Cardiac muscle cell (in vitro differentiated cells and primary cell): Measurements from ENCODE around the gene PPP1R15B. TPM values are rescaled to one million over a fixed set of nuclear protein-coding genes. Genes with fewer than 3 reads are reported as not detected.

Experiments used
- DNase-seq, 2 donors: peaks; one replicate each; pipeline versions ENCODE4 v3.0.0 to v3.0.0-alpha.2; 2010 to 2017; ENCODE audit warnings: low read depth in 1 of 2, low spot score in 1 of 2
- H3K27ac ChIP-seq: fragments of 200-600 bp; sonication (generic); 2 replicates; pipeline ENCODE4 v1.5.1; 2016
- H3K27me3 ChIP-seq: fragments of 200-600 bp; sonication (generic); 2 replicates; pipeline ENCODE4 v1.6.0; 2016; ENCODE audit warnings: control low read depth
- H3K36me3 ChIP-seq: fragments of 200-600 bp; sonication (generic); 2 replicates; pipeline ENCODE4 v1.5.1; 2016; ENCODE audit warnings: control low read depth
- H3K4me1 ChIP-seq: fragments of 200-600 bp; sonication (generic); 2 replicates; pipeline ENCODE4 v1.8.1; 2017; ENCODE audit warnings: low read depth, mild to moderate bottlenecking, mixed run types
- H3K4me3 ChIP-seq: fragments of 200-600 bp; sonication (generic); 2 replicates; pipeline ENCODE4 v1.5.1; 2016; ENCODE audit warnings: mild to moderate bottlenecking
- H3K9me3 ChIP-seq: fragments of 200-600 bp; sonication (generic); 2 replicates; pipeline ENCODE4 v1.5.1; 2017; ENCODE audit warnings: low read depth, mild to moderate bottlenecking, control low read depth
- polyA plus RNA-seq: library from polyadenylated mRNA; unstranded; fragments of >200 nt; fragmentation: Nextera tagmentation; extraction: Ambion mirVana; gene quantifications from 2 replicates; pipeline ENCODE4 v1.2.1, GENCODE V29; 2016
- total RNA-seq: library from RNA; depleted of rRNA; stranded (reverse); fragments of >200 nt; gene quantifications from 2 replicates; pipeline ENCODE4 v1.2.3, GENCODE V29; 2016
- TF ChIP-seq, protein P1 (sequence below): IDR thresholded peaks from 2 replicates; pipeline ENCODE4 v1.5.1; 2012; ENCODE audit warnings: low read depth, mild to moderate bottlenecking, low read length

Gene PPP1R15B
- total and polyA plus RNA-seq, 2 experiments from 2014 or later = 19.8 to 24.9 TPM

- Histone ChIP-seq H3K9me3 (no peaks in the 10 kb centered on the region), H3K4me3 (no peak overlapping the region), H3K36me3 (no peaks in the 10 kb centered on the region), H3K27me3 (peaks cover 66% of the 10 kb centered on the region), H3K4me1 (no peaks in the 10 kb centered on the region), H3K27ac (no peak overlapping the region)
- TF ChIP-seq, protein P1, sequence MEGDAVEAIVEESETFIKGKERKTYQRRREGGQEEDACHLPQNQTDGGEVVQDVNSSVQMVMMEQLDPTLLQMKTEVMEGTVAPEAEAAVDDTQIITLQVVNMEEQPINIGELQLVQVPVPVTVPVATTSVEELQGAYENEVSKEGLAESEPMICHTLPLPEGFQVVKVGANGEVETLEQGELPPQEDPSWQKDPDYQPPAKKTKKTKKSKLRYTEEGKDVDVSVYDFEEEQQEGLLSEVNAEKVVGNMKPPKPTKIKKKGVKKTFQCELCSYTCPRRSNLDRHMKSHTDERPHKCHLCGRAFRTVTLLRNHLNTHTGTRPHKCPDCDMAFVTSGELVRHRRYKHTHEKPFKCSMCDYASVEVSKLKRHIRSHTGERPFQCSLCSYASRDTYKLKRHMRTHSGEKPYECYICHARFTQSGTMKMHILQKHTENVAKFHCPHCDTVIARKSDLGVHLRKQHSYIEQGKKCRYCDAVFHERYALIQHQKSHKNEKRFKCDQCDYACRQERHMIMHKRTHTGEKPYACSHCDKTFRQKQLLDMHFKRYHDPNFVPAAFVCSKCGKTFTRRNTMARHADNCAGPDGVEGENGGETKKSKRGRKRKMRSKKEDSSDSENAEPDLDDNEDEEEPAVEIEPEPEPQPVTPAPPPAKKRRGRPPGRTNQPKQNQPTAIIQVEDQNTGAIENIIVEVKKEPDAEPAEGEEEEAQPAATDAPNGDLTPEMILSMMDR = no peak
- DNase-seq = peak in 1 of 2 donors; percentile 62
Observed at GRCh38 chr1:204384636-204385352, 26.8 kb downstream of the PPP1R15B start.

GRCh38 chr1:204383163-204383904 lies 28.3 kb downstream of the PPP1R15B start:
- Histone ChIP-seq H3K36me3 (no peaks in the 10 kb centered on the region), H3K4me3 (no peak overlapping the region), H3K4me1 (no peaks in the 10 kb centered on the region), H3K27me3 (peaks cover 81% of the 10 kb centered on the region), H3K9me3 (no peaks in the 10 kb centered on the region), H3K27ac (no peak overlapping the region)
- DNase-seq = no peak
- TF ChIP-seq, protein P1 = no peak

DNA sequence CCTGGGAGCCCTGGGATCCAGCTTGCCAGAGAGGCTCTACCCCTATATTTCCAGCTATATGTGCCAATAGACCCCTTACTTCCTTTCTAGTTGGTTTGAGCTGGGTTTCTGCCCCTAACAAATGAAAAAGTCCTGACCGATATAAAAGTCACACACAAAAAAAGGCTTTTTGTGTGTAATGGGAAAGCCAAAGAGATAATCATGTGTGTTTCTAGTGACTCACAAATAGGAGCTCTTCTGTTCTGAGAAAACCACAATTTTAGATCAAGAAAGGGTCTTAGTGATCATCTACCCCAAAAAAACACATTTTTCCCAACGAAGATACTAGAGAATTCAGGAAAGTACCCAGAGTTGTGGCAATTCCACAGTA lies 28.9 kb downstream of the PPP1R15B start:
- H3K36me3 ChIP-seq = no peaks in the 10 kb centered on the region
- peaks cover 87% of the 10 kb centered on the region for H3K27me3 ChIP-seq
- no peaks in the 10 kb centered on the region for H3K9me3 ChIP-seq
- TF ChIP-seq, protein P1 = no peak
- DNase-seq = no peak
- no peak overlapping the region for H3K27ac ChIP-seq
- H3K4me1 ChIP-seq = no peaks in the 10 kb centered on the region
- no peak overlapping the region for H3K4me3 ChIP-seq

DNA sequence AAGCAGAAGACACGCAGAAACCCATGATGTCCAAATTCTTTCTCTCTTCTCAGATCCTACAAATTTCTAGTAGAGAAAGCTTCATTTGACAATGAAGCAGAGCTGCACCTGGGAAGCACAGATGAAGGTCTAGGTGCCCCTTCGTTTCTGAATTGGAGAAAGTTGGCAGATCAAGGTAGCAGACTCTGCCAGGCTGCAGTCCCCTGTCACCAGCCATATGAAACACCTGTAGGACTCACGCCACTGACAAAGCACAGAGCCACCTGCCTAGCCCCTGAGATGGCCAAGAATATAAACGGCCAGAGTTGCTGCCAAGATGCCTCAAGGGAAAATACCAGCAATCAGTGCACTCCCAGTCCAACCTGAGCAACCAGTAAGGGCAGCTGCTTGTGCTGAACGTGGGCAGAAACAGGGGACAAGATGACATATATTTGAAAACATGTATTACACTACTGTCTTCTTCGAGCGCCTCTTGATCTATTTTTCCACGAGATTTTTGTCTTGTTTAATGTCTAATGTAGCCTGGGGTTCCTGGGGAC lies 31.3 kb downstream of the PPP1R15B start:
- no peak for DNase-seq
- TF ChIP-seq, protein P1 = no peak
- peaks cover 90% of the 10 kb centered on the region for H3K27me3 ChIP-seq
- H3K9me3 ChIP-seq = no peaks in the 10 kb centered on the region
- no peak overlapping the region for H3K4me3 ChIP-seq
- no peak overlapping the region for H3K27ac ChIP-seq
- no peaks in the 10 kb centered on the region for H3K4me1 ChIP-seq
- no peaks in the 10 kb centered on the region for H3K36me3 ChIP-seq

DNA sequence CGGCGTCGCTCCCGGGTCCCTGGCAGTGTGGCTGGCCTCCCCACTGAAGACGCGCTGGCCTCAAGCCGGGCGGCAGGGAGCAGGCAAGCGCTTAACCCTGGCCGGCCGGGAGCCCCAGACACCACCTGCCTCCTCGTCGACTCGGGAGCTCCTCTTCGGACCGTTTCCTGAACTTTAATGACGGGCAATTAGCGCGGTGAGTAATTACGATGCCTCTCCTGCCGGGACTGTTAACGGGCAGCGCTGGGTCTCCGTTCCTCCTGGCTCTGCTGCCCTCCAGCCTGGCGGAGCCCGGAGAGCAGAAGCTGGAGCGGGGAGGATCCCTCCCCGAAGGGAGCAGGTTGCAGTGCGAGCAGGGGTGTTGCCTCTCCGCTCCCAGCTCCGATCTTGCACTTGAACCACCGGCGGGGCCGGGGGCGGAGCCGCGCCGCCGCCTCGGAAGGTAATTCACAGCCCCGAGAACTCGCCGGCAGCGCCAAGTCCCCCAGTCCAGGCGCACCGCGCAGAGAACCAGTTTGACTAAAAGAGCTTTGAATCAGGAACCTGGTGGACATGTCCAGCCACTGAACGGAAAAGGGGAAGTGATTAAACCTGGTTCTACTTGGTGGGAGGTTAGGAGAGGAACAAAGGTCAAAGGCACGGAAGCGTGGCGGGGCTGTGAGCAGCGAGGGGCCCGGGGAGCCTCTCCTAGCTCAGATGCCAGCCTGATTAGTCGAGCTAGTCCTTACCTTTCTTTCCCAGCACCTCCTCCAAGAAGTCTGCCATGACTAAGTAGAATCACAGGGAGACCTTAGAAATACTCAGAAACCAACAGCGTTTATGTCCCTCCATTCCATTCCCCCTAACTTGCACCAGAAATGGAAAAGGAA lies 33.6 kb downstream of the PPP1R15B start:
- Histone ChIP-seq H3K36me3 (no peaks in the 10 kb centered on the region), H3K4me1 (no peaks in the 10 kb centered on the region), H3K27me3 (peaks cover 97% of the 10 kb centered on the region), H3K27ac (no peak overlapping the region), H3K9me3 (no peaks in the 10 kb centered on the region), H3K4me3 (peak overlapping the region; percentile 35)
- DNase-seq = peak in 1 of 2 donors; percentile 69
- TF ChIP-seq, protein P1 = no peak
